NCI-H1436 (cell line): ENCODE data around the gene GOLM1.

ENCODE experiments used
- DNase-seq: peaks from one replicate; lab custom pipeline; 2025; lab: John Stamatoyannopoulos, UW

Gene GOLM1

DNA sequence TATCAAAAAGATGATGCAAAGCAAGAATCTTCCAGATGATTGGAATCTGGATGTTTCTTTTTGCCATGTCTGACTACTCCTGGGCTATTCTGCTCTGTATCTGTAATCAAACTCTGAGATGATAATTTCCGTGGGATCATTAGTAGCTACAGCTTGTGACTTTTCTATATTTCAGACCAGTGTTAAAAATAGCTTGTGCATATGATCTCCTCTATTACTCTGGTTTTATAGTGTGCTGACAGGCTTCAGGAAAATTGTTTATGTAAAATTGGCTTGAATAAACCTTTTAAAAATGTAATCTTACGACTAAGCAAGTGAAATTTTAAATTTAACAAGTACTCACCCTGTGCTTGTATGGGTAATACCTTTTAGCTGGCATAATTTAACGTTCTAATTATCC lies 118.0 kb downstream of the GOLM1 start:
- DNase-seq: no peak

DNA sequence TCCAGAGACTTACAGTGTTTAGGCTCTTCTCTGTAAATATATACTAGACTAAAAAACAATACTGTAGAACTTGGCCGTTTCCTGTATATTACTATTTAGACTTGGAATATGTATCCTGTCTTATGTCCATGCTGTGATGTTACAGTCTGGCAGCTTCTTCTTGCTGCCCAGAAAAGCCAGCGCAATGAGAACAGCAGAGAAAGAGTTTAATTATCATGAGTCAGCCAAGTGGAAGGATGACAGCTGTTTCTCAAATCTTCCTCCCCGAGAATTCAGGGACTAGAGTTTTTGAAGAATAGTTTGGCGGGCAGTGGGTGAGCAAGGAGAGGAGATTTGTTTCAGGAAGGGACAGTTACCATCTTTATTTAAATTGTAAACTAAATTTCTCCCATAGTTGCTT lies 120.9 kb downstream of the GOLM1 start:
- no peak for DNase-seq
